ENCODE results near the gene MAPKBP1. TPM values are rescaled to one million over a fixed set of nuclear protein-coding genes. Genes with fewer than 3 reads are reported as not detected.

MAPKBP1 gene
- total RNA-seq, 2 experiments from 2014 or later: 24.7 to 33.1 TPM

Small RNA genes lying within 50 kb of the gene (microRNA-seq; reads per million reads assigned to microRNA genes)
- gene MIR4310: not detected

Other genes starting within 250 kb of the MAPKBP1 start
- 10 to 100 TPM; 38.2 to 40.0 TPM for gene RPAP1, start 230.2 kb upstream of the MAPKBP1 start, total RNA-seq
- under 1 TPM; 0.32 to 0.66 TPM for gene TYRO3, start 215.3 kb upstream of the MAPKBP1 start, total RNA-seq
- 10 to 100 TPM; 33.5 to 37.5 TPM for gene MGA, start 114.1 kb upstream of the MAPKBP1 start, total RNA-seq
- gene JMJD7, start 53.6 kb downstream of the MAPKBP1 start, total RNA-seq: 10 to 100 TPM; 12.0 to 21.9 TPM
- 1 to 10 TPM; 2.8 to 7.7 TPM for gene PLA2G4B, start 64.4 kb downstream of the MAPKBP1 start, total RNA-seq
- gene SPTBN5, start 119.6 kb downstream of the MAPKBP1 start, total RNA-seq: under 1 TPM; 0.54 to 0.91 TPM
- gene EHD4, start 198.1 kb downstream of the MAPKBP1 start, total RNA-seq: 10 to 100 TPM; 15.6 to 19.8 TPM
- under 1 TPM in 1 of 2 experiments, not detected in 1; 0.05 TPM for gene PLA2G4E, start 246.6 kb downstream of the MAPKBP1 start, total RNA-seq